Germinal center (tissue), 1 donor: Measurements from ENCODE around the gene BICRA.
A peak's percentile ranks its signal among the peaks of the same experiment; 100 is the strongest.
"Not testable (repeated sequence)": the region's sequence is repeated elsewhere in the genome, so short reads cannot be mapped to it uniquely, and the experiment has no call there.

ENCODE experiments used
- DNase-seq: peaks from one replicate; pipeline ENCODE4 v3.0.0; 2012; ENCODE audit warnings: mixed read lengths, low spot score

Gene BICRA

DNA sequence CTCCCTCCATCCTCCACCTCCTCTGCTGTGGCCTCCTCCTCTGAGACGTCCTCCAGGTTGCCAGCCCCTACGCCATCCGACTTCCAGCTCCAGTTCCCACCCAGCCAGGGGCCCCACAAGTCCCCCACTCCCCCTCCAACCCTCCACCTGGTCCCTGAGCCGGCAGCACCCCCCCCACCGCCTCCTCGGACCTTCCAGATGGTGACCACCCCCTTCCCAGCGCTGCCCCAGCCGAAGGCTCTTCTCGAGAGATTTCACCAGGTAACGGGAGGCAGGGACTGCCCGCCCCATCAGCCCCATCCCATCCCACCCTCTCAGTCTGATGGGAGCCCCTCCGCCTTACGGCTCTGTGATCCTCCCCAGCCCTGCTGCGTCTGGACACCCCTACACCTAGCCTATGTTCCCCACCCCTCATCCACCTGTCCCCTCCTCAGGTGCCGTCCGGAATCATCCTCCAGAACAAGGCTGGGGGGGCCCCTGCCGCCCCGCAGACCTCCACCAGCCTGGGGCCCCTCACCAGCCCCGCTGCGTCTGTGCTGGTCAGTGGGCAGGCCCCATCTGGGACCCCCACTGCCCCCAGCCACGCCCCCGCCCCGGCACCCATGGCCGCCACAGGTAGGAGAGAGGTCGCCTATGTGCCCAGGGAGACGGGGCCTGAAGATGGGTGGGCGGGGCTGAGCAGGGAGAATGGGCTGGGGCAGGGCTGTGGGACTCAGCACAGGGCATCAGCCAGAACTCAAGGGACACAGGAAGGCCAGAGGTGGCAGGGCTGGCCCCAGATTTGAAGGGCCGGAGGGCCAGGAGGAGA is 85.7 kb downstream of the BICRA start:
- no peak for DNase-seq

DNA sequence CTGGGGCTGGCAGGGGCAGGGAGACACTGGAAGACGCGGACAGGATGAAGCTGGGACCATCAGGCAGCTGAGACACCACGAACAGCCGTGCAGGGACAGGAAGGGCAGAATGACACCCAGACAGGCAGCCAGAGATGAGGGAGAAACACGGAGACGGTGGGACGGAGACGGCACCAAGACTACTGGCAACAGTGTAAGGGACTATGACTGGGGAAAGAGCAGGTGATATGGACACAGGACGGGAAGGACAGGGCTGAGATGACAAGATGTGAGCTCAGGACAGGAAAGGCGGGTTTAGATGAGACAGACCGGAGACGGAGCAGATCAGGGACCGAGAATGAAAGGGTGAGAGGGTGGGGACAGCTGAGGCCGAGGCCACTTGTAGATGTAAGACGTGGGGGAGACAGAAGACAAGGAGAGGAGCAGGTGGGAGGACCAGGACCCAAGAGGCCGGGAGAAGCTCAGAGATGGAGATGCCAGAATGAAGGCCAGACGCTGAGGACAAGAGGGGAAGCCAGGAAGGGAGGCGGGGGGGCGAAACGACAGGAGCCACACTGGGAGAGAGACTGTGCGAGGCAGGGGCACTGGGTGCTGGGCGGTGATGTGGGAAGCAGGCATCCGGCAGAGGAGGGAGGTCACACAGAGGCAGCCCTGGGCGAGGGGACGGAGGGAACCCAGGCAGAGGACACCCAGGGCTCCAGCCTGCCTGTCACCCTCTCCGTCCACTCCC is 86.8 kb downstream of the BICRA start:
- no peak for DNase-seq

DNA sequence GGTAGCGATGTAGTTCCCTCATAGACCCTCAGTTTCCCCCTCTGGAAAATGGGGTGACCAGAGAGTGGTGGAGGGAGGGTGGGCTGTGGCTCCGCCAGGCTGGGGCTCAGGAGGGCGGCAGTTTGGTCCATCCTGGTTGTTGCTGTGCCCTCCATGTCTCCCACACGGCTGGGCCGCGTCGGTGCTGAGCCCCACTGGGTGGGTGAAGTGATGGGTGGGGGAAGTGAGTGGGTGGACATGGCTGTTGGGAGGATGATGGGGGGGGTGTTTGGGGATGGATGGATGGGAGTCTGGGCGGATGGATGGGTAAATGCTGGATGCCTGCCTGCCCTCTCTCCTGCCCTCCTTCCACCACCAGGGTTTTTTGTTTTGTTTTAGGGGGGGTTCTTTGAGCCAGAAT is 87.7 kb downstream of the BICRA start:
- no peak for DNase-seq

DNA sequence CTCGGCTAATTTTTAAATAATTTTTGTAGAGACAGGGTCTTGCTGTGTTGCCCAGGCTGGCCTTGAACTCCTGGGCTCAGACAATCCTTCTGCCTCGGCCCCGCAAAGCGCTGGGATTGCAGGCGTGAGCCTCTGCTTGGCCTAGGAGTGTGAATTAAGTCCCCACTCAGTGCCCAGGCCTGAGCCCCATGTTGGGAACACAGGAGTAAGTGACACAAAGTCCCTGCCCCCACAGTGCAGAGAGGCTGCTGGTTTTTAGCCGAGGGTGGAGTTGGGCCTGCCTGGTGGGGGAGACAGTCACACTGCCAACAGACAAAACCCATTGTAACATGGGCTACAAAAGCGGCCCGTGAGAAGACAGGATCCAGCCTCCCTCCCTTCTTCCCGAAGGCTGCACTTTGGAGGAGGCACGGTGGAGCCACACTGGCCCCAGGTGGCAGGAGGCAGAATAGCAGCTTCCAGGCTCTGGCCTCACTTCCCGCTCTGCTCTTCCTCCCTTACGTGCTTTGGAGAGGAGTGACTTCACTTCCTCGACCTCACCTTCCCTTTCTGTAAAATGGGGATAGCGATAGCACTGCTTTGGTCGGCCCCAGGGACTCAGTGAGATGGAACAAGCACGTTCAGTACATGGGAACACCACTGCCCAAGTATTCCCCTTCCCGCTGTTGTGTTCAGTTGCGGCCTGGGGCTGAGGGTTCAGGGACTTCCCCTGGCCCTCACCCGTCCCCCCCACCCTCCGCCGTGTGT is 89.1 kb downstream of the BICRA start:
- DNase-seq: peak; percentile 74

DNA sequence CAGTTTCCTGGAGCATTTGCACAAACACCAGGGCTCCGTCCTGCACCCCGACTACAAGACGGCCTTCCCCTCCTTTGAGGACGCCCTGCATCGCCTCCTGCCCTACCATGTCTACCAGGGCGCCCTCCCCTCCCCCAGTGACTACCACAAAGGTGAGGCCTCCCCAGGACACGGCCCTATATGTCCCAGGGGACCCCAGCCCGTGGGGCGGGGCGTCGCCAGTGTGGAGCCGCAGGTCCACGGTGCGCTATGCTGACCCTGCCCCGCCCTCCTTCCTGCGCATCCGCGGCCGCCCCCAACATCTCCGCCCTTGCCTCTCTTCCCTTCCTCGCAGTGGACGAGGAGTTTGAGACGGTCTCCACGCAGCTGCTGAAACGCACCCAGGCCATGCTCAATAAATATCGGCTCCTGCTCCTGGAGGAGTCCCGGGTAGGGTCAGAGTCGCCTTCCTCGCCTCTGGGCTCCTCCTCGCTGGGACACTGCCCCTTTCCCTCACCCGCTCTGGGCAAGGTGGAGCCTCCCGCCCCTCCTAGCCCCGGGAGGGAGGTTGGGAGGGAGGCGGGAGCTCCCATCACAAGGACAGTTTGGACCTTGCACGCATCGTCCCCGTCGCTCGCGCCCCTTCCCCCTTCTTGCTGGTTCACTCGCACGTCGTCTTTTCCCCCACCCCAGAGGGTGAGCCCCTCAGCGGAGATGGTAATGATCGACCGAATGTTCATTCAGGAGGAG is 89.9 kb downstream of the BICRA start:
- no peak for DNase-seq

DNA sequence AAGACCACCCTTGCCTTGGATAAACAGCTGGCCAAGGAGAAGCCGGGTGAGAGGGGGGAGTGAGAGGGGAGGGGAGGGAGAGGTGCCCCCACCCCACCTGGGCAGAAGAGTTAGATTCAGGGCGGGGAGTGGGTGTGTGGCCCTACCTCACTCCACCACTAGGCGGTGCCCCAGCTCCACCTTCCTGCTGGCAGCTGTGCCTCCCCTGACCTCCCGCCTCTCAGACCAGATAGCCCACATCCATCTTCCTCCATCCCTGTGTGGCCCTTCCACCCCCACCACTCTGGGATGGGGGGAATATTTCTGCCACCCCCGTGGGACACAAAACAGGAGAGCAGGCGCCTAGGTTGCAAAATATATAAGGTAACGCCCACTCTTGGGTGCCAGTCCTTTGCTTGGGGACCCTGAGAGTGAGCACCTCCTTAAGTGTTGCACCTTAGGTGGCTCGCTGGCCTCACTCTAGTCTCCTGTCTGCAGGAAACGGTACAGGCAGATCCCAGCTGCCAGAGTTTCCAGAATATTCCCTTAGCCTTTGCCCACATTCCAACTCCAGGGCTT is 90.5 kb downstream of the BICRA start:
- DNase-seq: peak; percentile 81

DNA sequence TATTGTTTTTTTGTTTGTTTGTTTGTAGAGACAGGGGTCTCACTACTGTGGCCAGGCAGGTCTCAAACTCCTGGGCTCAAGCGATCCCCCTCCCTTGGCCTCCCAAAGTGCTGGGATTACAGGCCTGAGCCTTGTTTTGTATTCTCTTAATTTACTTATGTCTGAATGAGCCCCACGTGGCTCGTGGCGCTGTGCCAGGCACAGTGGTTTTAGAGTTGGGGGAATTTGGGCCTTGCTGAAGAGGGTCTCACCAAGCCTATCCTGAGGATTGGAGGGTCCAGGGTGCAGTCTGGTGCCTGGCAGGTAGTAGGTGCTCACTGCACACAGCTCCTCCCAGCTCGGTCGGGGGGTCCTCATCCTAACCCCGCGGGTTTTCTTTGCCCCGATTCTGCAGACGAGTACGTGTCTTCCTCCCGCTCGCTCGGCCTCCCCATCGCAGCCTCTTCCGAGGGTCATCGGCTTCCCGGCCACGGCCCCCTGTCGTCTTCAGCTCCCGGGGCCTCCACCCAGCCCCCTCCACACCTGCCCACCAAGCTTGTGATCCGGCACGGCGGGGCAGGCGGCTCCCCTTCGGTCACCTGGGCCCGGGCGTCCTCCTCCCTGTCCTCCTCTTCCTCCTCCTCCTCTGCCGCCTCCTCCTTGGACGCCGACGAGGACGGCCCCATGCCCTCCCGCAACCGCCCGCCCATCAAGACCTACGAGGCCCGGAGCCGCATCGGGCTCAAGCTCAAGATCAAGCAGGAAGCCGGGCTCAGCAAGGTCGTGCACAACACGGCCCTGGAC is 92.2 kb downstream of the BICRA start:
- no peak for DNase-seq

DNA sequence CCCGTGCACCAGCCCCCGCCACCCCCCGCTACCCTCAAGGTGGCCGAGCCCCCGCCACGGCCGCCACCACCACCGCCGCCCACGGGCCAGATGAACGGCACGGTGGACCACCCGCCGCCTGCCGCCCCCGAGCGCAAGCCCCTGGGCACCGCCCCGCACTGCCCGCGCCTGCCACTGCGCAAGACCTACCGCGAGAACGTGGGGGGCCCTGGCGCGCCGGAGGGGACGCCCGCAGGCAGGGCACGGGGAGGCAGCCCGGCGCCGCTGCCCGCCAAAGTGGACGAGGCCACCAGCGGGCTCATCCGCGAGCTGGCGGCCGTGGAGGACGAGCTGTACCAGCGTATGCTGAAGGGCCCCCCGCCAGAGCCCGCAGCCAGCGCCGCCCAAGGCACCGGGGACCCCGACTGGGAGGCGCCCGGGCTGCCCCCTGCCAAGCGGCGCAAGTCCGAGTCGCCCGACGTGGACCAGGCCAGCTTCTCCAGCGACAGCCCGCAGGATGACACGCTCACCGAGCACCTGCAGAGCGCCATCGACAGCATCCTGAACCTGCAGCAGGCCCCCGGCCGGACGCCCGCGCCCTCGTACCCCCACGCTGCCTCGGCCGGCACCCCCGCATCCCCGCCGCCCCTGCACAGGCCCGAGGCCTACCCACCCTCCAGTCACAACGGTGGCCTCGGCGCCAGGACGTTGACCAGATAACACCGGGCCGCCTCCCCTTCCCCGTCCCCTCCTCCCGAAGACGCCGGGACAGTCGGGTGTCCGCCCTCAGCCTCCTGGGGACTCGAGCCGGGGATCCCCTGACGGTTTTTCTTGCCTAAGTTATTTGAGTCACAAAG is 93.0 kb downstream of the BICRA start:
- no peak for DNase-seq

DNA sequence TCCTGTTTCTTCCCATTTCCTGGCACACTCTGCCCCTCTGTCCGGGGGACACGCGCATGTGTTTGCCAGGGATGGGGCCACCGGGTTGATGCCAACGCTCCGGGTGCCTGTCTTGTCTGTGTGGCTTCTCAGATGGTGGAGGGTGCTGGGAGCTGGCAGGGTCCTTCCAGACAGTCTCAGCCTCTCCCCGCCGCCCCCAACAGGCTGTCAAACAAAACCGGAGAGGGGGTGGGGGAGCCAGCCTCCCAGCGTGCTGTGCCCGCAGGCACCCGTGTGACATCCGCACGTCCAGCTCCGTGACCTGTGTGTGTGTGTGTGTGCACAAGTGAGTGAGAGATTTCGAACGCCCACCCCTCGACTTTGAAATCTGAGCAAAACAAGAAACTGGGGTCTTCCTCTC is 93.7 kb downstream of the BICRA start:
- no peak for DNase-seq

DNA sequence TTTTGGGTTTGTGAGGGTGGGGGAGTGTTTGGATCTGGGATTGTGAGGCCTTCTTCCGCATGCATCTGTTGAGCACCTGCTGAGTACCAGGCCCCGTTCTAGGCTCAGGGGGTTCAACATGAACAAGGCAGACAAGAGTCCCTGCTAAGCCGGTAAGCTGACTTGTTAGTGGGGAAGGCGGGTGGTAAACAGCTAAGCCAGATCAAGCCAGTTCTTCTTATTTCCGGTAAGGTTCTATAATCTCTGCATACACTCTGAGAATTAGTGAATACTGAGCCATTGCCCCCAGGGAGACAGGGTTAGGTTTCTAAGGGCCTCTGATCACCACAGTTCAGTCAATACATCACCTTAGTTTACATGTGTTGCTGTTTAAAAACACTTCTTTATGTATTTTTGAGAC is 94.4 kb downstream of the BICRA start:
- DNase-seq: no peak

DNA sequence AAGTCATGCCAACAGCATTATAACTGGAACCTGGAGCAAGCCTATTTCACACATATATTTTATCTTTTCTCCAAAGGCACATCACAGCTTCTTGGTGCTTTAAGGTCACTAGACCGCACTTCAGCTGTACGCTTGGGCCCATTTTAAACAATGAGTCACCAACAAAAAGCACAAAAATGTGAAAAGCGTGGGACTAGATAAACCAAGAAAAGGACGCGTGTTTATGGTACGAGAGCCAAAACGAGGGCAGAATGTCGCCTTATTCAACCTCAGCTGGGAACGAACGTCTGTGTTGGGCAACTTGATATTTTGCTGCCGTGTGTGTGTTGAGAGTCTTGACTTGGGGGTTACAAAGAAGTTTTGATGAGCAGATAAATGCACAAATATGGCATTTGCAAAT is 95.1 kb downstream of the BICRA start:
- no peak for DNase-seq

DNA sequence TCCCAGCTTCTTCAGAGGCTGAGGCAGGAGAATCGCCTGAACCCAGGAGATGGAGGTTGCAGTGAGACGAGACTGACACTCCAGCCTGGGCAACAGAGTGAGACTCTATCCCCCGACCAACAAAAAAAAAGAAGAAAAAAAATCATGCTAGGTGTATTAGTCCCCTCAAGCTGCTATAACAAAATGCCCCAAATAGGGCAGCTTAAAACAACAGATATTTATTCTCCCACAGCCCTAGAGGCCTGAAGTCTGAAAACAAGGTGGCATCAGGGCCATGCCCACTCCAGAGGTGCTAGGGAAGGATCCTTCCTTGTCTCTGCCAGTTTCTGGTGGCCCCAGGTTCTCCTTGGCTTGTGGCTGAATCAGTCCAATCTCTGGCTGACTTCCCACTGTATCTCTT is 95.7 kb downstream of the BICRA start:
- no peak for DNase-seq

DNA sequence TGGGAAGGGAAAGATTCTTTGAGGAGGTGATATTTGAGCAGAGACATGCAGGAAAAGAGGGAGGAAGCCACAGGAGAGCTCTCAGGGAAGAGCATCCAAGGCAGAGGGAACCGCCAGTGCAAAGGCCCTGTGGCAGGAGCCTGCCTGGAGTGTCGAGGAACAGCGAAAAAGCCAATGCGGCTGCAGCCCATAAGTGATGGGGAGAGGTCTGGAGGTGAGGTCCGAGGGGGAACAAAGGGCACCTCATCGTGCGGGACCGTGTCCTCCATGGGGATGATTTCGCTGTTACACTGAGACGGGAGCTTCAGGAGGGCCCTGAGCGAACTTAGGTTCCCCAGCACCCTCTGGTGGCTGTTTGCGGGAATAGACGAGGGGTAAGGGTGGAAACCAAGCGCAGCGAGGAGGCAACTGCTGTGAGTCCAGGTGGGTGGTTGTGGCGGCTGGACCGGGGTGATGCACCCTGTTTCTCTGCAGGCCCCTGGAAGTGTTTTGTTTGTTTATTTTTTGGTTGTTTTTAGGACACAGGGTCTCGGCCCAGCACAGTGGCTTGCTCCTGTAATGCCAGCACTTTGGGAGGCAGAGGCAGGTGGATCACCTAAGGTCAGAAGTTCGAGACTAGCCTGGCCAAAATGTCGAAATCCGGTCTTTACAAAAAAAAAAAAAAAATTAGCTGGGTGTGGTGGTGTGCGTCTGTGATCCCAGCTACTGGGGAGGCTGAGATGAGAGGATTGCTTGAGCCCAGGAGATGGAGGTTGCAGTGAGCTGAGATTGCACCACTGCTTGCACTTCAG is 98.4 kb downstream of the BICRA start:
- peak; percentile 54 for DNase-seq

DNA sequence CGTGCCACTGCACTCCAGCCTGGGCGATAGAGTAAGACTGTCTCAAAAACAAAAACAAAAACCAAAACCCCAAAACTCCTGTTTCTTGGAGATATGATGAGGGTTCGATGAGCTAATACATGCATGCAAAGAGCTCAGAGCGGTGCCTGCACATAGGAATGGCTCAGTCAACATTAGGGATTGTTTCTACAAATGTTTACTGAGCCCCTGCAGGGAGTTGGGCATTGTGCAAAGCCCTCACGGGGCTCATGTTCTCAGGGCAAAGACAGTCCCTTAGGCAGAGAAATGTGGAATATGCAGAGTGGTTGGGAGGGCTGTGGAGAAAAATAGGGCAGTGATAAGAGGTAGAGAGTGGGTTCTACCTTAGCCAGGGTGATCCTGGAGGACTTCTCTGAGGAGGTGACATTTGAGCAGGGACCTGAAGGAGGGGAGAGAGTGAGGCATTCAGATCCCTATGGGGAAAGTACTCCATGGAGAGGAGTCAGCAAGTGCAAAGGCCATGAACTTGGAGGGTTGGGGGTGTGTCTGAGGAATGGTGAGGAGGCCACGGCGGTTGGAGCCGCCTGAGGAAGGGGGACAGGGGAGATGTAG is 102.8 kb downstream of the BICRA start:
- no peak for DNase-seq

DNA sequence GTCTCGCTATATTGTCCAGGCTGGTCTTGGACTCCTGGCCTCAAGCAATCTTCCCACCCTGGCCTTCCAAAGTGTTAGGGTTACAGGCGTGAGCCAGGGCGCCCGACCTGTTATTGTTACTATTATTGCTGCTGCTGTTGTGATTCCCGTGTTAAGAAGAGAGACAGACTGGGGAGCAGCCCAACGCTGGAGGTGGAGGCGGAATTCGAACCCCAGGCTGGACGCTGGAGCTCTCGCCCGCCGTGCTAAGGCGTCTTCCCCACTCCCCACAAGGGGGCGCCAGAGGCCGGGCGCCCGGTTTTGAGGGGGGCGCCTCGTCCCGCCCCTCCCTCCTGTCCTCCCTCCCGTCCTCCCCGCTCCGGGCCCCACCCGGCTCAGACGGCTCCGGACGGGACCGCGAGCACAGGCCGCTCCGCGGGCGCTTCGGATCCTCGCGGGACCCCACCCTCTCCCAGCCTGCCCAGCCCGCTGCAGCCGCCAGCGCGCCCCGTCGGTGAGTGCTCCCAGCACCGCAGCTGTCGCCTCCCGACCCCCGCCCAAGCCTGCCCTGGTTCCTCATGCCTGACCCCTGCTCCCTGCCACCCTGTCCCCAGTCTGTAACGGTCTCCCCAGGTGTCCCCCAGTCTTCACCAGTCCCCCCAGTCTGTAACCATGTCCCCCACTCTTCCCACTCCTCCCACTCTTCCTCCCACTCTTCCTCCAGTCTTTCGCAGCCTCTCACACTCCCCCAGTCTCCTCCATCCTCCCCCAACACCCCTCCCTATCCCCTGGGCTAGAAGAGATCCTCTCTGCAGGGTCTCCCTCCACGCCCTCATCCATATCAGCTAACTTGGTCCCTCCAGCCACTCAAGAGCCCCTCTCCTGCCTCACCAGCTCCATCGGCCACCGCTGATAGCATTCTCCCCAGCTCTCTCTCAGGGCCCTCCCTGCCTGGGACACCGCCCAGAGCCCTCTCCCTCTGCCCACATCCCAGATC is 104.4 kb downstream of the BICRA start, which contains the start of gene EHD2:
EHD2 (plus strand) TSS at position 377 of the 976 bp plus-strand sequence. CDS start 3,191 bp downstream, outside the sequence.
- peak; percentile 48 for DNase-seq

DNA sequence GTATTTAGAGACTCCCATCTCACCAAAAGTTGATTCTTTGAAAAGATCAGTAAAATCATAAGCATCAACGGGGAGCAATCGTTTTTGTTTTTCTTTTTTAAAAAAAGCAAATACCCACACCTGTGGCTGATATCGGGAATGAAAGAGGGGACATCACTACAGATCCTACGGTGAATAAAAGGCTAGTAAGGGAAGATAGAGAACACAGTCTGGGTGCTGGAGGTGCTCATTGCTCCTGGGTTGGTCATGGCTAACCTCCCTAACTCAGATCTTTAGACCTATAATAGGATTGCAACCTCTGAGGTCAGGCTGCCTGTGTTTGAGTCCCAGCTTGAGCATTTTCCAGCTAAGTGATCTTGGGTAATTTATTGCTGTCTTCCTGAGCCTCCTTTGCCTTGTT is 105.4 kb downstream of the BICRA start:
- no peak for DNase-seq

DNA sequence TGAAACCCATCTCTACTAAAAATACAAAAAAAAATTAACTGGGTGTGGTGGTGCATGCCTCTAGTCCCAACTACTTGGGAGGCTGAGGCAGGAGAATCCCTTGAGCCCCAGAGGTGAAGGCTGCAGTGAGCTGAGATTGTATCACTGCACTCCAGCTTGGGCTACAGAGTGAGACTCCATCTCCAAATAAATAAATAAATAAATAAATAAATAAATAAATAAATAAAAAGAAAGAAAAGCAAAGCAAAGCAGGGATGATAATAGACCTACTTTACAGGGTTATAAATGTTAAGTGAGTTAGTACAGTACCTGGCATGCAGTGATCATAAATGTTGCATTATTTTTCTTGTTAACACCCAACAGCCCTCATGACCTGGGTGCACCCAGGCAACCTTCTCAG is 105.9 kb downstream of the BICRA start:
- DNase-seq: not testable (repeated sequence)
